Epithelial cell of esophagus (primary cell): Measurements from ENCODE around the gene CNTN5.

Experiments used
- DNase-seq: peaks from one replicate; pipeline ENCODE4 v3.0.0; 2010; ENCODE audit warnings: low read depth
- H3K4me3 ChIP-seq: 2 replicates; pipeline ENCODE4 v1.5.1; 2011; ENCODE audit warnings: mild to moderate bottlenecking, low read length, control low read depth
- TF ChIP-seq, protein P1 (sequence below): IDR thresholded peaks from 2 replicates; pipeline ENCODE4 v1.5.1; 2011; ENCODE audit warnings: low read depth, mild to moderate bottlenecking, low read length, control low read depth, inconsistent platforms; ENCODE audit not compliant: insufficient read depth; ENCODE audit errors: missing control alignments

The CNTN5 gene

DNA sequence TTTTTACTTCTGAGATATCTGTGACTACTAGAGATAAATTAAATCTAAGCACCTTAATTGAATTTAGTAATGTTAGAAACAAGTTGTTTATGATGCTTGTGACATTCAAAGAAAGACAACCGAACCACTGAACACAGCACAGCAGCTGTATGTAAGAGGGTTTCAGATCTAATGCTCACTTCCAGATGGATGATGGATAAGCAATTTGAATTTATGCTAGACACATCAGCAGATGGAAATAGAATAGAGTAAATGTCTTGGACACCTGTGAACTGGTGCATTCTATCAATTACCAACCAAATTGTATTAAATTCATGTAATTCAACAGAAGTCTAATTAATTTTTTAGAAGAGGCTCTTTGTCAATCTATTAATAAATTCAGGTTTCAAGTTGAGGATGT is 306.3 kb downstream of the CNTN5 start:
- H3K4me3 ChIP-seq: no peak overlapping the region
- TF ChIP-seq, protein P1, sequence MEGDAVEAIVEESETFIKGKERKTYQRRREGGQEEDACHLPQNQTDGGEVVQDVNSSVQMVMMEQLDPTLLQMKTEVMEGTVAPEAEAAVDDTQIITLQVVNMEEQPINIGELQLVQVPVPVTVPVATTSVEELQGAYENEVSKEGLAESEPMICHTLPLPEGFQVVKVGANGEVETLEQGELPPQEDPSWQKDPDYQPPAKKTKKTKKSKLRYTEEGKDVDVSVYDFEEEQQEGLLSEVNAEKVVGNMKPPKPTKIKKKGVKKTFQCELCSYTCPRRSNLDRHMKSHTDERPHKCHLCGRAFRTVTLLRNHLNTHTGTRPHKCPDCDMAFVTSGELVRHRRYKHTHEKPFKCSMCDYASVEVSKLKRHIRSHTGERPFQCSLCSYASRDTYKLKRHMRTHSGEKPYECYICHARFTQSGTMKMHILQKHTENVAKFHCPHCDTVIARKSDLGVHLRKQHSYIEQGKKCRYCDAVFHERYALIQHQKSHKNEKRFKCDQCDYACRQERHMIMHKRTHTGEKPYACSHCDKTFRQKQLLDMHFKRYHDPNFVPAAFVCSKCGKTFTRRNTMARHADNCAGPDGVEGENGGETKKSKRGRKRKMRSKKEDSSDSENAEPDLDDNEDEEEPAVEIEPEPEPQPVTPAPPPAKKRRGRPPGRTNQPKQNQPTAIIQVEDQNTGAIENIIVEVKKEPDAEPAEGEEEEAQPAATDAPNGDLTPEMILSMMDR: no peak
- DNase-seq: no peak

DNA sequence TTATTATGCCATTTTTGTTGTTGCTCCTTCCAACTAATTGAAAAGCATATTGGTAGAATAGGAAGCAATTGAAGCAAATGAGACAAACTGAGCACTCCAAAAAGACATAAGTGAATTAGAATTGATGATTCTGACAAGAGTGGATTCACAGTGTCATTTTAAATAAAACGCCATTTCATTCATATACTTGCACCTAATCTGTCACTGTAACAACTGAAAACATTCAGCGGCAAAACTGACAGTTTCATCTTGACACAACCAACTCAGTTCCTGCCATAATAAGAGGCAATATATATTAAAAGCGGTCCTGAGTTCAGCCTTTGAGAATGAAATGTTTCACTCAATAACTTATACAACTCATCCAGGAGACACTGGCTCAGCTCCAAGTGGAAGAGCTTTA is 306.8 kb downstream of the CNTN5 start:
- TF ChIP-seq, protein P1: no peak
- DNase-seq: no peak
- H3K4me3 ChIP-seq: no peak overlapping the region

DNA sequence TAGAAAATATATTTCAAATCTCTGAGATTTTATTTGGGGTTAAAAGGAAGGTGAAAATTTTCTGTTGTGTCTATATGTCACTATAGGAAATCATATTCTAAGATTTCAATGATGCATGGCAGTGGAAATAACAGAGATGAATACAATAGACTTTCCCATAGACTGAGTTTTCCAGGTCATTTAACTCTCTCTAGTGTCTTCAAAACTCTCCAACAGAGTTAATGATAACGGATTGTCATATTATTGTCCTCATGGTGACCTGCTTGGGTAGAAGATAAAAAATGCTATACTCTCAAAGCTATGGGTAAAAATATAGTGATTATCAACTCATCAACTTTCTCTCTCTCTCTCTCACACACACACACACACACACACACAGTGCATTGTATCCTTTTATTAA is 312.9 kb downstream of the CNTN5 start:
- no peak for DNase-seq
- H3K4me3 ChIP-seq: no peak overlapping the region
- TF ChIP-seq, protein P1: no peak

DNA sequence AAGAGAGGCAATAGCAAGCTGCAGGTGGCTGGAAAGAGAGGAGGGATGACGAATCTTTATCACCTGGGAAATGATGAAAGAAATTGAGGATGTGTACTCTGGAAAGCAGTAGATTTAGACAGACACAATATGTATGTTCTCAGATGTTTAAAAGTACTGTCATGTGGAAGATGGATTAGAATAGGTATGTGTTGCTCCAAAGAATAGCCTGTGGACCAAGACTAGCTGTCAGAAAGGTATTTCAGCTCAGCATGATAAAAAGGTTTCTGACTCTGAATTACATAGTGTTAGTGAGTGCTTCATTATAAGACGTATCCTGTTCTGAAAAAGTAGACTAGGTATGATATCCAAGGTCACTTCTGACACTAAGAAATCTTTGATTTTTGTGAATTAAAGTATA is 322.4 kb downstream of the CNTN5 start:
- DNase-seq: no peak
- no peak overlapping the region for H3K4me3 ChIP-seq
- TF ChIP-seq, protein P1: no peak

DNA sequence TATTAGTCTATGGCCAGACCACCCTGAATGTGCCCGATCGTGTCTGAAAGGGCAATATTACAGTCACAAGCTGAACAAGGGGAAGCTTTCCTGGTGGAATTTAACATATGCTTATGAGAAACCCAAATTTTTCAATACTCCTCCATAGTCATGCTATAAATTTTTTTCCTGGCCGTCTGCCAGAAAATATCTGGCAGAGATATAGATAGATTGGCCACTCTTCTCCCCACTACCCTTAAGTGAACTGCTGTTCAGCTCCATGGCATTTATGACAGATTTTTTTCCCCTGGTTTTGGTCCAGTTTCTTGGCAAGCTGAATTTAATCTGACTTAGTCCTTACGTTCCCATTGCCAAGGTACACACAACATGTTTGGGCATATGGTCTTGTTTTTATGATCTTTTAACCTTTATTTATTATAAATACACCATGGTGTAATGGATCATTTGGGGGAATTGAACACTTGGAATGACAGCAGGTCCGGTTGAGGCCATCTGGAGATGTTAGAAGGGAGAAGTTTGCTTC is 328.5 kb downstream of the CNTN5 start:
- no peak overlapping the region for H3K4me3 ChIP-seq
- TF ChIP-seq, protein P1: no peak
- no peak for DNase-seq

DNA sequence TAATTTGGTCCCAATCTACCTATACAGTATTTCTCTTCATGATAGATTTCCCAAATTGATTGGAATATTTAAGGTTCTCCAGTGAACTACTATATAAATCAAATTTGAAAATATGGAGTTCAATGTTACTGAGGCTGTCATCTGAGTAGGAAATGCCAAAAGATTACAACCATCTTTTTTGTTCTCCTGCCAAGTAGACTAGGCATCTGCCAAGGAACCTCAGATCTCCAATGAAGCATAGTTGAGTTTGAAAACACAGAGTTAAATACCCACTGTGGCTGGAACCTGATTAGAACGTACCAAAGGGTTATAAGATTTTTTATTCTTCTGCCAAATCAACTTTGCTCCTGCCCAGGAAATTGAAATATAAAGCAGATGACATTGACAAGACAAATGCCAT is 330.9 kb downstream of the CNTN5 start:
- DNase-seq: no peak
- H3K4me3 ChIP-seq: no peak overlapping the region
- TF ChIP-seq, protein P1: no peak

DNA sequence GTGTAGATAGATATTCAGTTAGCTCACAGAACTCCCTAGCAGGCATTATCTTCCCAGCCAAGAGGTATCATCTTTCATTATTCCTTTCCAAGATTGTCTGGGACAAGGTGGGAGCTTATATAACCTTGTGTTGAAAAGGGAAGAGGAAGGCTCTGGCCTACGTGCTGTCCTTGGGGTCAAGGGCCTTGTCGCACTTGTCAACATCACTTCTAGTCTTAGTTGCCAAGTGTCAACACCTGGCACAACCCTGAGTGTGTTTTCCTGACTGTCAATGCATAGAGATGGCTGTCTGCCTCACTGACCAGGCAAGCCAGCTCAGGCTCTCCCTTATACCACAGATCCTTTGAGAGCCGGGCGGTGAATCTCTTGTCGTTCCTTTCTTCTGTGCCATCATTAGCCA is 331.9 kb downstream of the CNTN5 start:
- DNase-seq: no peak
- TF ChIP-seq, protein P1: no peak
- H3K4me3 ChIP-seq: no peak overlapping the region
